ENCODE results near the gene SELPLG.
"Not testable (repeated sequence)": the region's sequence is repeated elsewhere in the genome, so short reads cannot be mapped to it uniquely, and the experiment has no call there.

Gene SELPLG

DNA sequence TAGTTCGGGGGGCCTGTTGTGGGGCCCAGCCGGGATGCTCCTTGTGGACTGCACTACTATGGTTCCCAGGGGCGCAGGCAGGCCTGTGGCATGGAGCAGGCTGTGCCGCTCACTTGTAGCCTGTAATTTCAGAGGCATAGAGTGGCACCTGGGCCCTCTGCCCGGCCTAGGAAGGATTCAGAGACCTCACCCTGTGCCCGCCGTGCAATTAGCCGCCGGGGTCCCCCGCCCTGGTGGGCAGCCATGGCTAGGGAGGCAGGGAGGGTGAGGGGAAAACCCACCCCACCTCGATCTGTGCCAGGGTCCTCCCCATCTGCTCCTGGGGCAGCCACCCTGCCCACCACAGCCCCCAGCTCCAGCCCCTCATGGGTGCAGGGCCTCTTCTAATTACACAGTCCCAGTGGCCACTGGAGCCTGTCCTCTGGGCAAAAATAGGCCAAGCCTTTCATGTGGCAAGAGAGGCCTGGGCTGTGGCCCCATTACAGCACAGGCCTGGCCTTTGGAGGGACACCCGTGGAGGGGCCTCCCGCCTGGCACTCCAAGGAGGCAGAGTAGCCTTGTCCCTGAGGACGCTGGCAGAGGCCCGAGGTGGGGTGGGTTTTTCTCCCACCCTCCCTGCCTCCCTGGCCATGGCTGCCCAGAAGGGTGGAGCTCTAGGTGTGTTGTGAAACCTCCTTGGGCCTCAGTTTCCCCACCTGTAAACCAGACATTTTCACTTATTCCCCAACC is 30.6 kb downstream of the SELPLG start:
- DNase-seq: no peak

DNA sequence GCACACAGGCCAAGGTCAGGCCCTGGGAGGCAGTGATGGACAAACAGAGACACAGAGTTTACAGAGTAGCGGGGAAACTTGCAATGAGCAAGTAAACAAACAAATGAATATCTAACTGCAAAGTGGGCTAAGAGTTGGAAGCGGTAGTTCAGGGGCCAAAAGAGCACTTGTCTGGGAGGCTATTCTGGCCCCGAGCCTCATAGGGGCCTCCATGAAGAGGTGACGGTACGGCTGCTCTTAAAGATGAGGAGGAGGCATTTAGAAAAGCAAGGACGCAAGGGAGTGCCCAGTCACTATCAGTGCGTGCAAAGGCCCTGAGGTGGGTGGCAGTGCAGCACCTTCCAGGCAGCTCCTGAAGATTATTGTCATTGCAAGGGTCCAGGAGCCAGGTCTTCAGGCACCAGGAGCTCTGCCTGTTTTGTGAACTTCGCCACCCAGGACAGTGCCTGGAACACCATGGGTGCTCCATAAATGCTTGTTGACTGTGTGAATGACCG is 31.4 kb downstream of the SELPLG start:
- DNase-seq: no peak

DNA sequence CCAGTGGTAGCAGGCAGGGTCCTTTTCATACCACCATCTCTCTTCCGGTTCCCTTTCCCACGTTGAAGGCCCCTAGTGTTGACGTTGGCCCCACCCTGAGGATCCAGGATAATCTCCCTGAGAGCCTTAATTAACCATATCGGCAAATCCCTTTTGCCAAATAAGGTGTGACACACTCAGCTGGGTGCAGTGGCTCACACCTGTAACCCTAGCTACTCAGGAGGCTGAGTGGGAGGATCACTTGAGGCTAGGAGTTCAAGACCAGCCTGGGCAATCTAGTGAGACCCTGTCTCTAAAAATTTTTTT is 33.0 kb downstream of the SELPLG start:
- DNase-seq: no peak

DNA sequence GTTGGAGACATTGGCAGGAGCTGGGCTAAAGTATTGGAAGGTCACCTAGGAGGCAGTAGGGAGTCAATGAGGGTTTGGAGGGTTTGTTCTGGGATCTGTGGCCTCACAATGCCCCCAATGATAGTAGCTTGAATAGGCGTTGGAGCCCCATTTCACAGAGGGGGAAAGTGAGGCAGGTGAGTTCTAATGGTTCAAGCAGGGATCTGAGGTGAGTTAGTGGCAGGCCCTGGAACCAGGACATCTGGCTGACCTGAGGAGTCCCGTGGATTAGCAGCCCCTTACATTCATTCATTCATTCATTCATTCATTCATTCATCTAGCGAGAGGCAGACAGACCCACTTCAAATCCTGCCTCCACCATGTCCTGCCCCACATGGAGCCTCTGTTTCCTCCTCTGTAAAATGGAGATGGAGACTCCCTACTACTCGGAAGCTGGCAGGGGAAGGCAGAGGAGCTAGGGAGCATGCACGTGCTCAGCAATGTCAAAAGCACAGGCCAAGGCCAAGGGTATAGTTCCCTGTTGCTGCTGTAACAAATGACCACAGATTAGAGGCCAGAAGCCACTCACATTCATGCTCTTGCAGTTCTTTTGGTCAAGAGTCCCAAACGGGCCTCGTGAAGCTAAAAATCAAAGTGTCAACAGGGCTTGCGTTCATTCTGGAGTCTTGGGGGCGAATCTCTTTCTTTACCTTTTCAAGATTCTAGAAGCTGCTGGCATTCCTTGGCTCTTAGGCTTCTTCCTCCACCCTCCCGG is 33.6 kb downstream of the SELPLG start:
- DNase-seq: no peak

DNA sequence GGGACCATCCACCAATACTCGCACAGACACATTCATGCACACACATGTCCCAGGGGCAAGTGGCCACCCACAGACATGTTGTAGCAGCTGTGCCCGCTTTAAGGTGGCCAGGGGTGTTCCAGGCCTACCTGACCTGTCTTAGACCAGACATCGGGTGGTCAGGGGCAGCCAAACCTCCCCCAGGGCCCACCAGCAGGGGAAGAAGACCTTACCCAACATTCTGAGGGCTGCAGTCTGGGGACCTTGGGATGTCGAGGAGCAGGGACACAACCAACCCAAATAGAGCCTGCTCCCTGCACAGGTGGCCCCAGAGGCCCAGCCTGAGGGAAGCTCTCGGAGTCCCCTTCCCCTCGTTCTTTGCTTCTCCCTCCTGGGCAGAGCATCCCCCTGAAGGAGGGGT is 34.2 kb downstream of the SELPLG start:
- DNase-seq: no peak

DNA sequence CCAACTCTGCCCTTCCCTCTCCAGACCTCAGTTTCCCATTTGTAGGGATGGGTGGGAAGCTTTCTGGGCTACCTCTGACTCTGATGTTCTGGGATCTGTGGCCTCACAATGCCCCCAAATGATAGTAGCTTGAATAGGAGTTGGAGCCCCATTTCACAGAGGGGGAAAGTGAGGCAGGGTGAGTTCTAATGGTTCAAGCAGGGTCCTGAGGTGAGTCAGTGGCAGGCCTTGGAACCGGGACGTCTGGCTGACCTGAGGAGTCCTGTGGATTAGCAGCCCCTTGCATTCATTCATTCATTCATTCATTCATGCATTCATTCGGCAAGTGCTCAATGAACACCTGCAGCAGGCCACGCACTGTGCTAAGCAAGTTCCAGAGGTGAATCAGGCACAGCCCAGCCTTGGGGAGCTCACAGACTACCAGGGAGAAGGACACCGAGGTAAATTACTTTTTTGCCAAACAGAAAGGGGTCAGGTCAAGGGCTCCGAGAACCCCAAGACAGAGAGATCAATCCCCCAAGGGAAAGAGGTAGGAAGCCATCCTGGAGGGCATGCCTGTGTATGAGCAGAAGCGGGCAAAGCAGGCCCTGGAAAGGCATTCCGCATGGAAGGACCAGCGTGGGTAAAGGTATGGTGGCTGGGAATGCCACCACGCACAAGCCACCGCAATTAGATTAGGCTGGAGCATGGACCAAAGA is 35.0 kb downstream of the SELPLG start:
- no peak for DNase-seq

DNA sequence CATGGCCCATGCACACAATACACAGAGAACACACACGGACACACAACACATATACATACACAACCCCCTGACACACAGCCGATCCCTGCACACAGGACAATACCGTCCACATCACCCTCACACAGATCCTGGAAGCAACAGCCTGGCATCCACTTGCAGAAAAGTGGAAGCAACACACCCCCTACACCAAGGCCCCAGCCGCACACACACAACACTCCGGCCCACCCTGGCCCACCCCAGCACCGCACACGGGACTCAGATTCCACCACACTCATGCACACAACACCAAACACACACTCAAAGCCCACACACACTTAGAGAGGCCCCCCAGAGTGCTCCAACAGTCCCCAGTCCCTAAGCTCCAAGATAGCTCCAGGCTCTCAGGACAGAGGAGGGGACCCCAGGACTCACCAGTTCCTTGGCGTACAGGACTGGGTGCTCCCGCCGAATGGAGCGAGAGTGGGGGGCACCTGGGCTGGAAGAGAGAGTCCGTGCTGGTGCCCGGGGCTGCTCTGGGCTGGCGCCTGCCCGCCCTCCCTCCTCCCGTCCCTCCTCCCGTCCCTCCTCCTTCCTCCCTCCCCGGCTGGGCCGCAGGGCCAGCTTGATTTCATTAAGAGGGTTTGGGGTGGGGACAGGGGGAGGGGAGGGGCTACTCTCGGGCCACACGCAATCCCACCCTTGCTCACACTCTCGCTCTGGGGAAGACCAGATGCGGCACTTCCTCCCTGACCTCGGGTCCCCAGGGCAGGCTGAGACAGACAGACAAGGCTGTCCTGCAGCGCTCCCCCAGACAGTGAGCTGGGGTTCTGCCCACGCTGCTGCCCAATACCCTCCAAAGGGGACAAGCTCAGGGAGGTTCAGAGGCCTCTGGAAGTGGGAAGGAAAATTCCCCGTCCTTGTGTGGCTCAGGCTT is 35.9 kb downstream of the SELPLG start, which contains the start of gene TMEM119:
Gene TMEM119, minus strand, starts transcription at position 526 of the 913 bp plus-strand sequence. CDS start 5,701 bp downstream, outside the sequence.
- no peak for DNase-seq

DNA sequence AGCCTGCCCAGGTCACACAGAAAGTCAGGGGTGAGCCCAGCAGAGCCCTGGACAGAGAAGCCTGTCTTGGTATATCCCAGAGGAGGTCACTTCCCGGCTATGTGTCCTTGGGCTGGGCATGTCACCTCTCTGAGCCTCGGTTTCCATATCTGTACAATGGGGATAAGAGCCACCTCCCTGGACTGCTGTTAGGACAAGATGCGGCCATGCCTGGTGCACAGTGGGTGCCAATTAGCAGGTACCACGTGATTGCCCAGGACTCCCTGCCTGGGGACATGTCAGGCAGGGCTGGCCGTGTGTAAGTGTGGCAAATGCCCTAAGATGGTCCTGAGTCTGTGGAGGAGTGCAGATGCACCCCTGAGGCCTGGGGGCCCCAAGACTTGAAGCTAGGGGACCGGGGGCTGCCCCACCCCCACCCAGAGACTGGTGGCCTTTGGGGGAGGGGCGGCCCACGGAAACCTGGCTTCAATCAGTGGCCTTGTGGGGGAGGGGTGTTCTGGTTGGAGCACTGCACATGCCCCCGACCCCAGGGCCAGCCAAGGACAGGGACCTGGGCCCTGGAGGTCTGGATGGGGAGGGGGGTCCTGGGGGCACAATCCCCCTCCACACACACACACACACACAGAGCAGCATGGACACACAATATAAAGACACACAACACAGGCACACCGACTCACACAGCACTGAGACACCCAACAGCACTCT is 36.7 kb downstream of the SELPLG start:
- DNase-seq: no peak

DNA sequence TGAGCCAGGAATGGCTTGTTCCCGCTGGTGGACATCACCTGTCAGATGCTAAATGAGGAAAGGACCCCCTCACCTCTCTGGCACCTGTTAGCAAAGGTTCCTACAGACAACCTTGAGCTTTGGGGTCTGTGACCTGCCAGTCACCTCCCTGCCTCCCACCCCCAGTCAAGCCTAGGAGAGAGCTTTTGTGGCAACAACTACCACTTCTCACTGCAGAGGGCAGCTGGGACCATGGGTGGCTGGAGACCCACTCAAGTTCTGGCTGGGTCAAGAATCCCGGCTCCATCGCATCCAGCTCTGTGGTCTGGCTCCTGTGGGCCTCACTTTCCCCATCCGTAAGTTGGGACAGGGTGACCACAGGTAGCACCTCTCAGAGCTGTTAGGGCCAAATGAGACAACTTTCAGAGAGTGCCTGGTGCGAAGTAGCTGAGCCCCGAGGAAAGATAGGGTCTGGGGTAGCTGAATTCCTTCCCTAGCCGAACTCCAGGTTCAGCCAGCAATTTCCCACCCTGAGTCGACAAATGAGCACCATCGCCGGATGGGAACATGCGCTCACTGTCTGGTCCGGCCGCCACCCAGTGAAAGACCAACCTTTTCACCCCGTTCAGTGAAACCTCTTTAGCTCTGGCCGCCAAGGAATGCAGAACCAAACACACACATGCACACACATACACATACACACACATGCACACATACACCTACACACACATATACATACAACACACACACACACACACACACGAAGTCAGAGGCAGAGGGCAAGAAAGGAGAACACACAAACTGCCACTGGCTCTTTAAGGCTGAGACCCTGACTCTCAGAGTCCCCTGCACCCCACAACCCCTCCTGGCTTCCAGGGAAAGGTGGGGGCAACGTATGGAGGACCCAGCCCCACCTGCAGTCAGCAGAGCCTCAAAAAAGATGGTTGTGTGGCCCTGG is 37.7 kb downstream of the SELPLG start:
- DNase-seq: no peak

DNA sequence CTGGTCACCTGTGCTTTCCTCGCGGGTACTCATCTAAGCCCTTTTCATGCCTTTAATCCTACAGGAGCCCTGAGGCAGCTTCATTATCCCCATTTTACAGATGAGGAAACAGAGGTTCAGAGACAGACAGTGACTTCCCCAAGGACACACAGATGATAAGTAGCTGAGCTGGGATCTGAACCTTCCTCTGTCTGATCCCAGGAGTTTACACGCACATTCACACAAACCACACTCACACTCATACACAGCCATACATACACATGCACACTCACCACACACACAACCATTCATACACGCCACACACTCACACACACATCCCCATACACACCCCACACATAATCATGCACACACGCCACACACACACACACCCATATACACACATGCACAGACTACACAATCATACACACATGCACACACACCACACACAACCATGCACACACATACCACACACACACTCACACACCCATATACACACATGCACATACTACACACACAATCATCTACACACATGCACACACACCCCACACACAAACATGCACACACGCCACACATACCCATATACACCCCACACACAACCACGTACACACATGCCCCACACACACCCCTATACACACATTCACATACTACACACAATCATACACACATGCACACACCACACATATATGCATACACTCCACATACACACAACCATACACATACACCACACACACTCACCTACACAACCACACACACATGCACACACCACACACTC is 38.6 kb downstream of the SELPLG start:
- no peak for DNase-seq

DNA sequence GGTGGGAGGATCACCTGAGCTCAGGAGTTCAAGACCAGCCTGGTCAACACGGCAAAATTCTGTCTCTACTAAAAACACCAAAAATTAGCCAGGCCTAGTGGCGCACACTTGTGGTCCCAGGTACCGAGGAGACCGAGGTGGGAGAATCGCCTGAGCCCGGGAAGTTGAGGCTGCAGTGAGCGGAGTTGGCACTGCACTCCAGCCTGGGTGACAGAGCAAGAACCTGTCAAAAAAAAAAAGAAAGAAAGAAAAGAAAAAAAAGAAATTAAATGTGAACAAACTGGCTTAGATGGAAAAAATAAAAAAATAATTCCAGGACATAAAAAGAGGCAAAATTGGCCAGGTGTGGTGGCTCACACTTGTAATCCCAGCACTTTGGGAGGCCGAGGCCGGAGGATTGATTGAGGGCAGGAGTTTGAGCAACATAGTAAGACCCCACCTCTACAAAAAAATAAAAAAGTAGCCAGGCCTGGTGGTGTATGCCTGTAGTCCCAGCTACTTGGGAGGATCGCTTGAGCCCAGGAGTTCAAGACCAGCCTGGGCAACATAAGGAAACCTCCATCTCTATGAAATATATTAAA is 39.3 kb downstream of the SELPLG start:
- DNase-seq: no peak

DNA sequence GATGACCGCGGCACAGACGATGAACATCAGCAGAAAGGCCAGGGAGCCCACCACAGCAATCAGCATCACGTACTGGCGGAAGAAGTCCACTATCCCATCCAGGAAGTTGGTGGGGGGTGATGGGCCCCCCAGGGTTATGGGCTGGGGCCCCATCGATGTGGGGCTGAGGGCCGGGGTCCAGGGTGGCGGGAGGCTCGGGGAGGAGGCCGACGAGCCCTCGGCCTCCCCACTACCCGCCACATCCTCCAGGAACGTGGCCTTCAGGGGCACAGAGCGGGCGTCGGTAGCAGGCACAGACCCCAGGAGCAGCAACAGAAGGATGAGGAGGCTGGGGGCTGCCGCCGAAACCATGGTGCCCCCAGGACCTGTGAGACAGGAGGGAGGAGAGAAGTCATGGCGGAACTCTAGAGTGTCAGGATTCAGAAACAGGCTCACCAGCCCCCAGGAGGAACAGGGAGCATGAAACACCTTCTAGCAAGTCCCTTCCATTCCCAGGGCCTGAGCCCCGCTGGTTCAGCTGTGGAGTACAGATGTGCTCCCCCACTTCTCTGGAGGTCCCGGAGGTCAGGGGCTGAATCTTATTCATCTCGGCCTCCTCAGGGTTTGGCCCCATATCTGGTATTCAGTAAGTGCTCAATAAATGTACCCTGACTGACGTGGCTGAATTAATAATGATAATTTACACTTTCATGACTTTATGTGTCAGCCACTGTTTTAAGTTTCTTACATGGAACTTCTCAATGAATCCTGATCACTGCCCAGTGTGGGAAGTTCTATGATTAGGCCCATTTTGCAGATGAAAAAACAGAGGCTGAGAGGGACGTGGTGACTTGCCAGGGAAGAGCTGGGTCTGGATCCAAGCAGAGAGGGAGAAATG is 41.4 kb downstream of the SELPLG start:
- DNase-seq: no peak

DNA sequence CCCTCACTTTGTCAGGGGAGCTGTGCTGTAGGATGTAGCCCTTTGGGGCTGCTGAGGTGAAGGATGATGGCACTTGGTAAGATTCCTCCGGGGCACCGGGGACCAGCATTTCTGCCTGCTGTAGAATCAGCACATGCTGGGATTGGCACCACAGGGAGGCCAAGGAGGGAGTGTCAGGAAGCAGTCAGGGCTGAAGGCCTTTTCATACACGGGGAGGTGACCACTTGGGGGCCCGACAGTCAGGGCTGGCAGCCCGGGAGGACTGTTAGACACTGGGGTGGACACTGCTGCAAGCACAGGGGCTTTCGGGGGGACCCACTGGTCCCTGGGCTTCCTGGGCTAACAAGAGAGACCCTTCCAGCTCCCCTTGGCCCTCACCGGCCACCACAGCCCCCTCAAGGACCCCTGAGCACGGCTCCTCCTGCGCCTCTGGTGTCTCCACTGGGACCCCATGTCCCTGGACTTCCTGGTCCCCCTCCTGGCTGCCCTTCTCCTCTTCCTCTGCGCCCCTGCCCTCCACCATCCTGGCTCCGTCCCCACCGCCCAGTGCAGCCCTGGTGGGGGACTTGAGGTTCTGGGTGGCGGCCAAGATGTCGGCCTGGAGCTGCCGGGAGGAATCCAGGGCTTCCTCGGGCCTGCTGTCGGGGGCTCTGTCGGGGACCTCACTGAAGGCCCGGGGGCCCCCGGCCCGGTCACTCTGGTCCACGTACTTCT is 42.3 kb downstream of the SELPLG start:
- no peak for DNase-seq

DNA sequence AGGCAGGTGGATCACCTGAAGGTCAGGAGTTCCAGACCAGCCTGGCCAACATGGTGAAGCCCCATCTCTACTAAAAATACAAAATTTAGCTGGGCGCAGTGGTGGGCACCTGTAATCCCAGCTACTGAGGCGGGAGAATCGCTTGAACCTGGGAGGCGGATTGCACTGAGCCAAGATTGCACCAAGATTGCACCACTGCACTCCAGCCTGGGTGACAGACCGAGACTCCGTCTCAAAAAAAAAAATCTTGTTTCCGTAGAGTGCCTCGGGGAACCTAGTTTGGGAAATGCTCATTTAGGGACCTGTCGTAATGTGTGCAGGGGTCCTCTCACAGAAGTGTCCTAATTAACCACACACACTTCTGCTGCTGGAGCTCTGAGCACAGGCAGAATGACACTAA is 43.2 kb downstream of the SELPLG start:
- DNase-seq: not testable (repeated sequence)

DNA sequence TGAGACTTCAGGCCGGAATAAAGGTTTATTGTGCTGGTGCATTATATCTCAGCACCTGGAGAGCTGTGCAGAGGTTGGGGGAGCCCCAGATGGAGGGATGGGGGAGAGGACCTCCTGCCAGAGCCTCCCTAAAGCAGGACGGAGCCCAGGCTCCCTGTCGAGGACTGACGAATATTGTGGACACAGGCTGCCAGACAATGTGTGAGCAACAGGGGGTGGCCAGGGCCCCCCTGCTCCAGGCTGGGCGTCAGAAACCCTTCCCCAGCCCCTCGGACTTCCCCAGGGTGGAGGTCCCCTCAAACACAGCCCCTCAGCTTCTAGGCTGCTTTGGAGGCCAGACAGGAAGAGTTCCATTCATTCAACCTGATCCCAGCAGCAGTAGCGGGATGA is 43.9 kb downstream of the SELPLG start:
- no peak for DNase-seq

DNA sequence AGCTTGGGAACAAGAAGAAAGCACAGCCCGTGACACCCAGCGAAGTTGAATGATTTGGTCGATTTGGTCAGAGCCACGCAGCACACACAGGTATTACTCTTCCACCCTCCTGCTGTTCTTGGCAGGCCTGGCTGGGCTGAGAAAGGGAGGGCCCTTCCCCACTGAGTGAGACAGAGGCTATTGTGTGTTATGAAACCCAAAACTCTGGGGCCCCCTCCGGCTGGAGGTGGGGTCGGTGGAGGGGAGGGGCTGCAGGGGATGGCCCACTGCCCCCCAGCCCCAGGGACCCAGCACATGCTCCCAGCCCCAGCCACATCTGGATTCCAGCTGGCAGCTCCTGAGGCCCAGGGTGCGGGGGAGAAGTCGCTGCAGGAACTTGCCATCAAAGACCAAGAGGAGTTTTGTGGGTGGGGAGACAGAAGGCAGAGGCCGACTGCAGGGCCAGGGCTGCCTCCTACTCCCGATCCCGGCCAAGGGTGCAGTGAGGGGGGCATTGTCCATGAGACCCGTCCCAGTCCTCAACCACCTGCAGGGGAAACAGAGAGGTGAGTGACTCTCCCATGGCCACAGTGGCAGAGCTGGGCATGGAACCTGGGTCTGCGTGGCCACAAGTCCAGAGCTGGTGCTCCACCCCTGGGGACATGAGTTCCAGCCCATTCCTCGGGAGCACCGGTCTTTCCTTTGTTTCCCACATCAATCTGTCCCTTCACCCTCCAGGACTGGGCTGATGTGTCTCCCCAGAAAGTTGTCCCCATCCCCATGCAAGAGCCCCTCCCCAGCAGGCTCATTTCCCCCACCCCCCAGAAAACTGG is 44.5 kb downstream of the SELPLG start:
- no peak for DNase-seq

DNA sequence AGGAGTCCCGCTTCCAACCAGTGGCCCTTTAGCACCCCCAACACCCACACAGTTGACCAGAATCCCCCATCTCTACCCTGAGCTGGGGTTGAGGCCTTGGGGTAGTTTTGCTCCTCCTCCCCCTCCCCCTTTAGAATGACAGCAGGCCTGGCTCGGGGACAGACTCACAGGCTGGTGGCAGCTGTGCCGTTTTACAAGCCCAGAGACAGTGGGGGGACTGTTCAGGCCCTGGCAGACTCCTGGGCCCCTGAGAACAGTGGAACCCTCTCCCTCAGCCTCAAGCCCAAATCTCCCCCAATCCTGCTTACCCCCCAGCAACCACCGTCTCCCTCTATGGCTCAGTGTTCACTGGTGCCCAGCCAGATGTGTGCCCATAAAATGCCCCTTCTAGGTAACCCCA is 45.9 kb downstream of the SELPLG start:
- no peak for DNase-seq
